GM12875 (cell line): ENCODE results near the gene TMEM270.

ENCODE experiments used
- H3K4me3 ChIP-seq: one replicate; pipeline ENCODE4 v1.5.1; 2011; ENCODE audit warnings: low read depth, low read length, control low read depth
- TF ChIP-seq, protein P1 (sequence below): IDR thresholded peaks from 2 replicates; pipeline ENCODE4 v1.5.1; 2011; ENCODE audit warnings: low read depth, mild to moderate bottlenecking, control low read depth, inconsistent platforms, low read length, moderate library complexity, borderline replicate concordance; ENCODE audit not compliant: insufficient read depth

Gene TMEM270

DNA sequence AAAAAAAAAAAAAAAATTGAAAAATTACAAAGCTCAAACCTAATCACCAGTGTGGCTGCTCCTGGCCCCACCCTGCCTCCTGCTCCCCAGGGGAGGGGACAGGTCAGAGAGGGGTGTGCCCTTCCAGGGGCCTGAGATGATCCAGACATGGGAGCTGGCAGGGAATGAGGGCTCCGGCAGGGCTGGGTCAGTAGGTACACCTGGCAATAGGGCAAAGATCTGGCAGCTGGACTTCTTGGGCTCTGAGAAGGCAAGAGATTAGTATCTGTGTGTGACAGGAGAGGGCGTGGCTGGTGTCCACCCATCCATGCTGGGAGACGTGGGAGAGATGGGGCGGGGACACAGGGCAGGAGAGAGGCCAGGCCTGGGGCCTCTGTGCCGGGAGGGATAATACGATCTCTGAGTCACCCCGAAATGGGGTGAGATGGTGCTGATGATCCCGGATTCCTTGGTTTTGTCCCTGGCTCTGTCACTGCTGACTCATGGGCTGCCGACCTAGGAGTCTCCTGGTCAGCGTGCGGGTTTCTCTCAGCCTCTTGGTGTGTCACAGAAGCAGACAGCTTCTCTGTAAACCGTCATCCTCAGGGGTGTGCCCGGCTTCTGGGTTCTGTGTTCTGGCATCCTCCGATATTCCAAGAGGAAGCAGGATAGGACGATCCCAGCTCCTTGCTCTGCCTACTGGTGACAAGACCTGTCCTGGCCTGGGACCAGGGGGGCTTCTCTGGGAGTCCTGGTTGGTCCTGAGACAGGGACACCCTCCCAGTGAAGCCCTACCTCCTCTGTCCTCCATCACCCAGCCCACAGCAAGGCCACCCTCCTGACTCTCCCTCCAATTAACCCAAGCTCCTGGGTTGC lies 38.4 kb upstream of the TMEM270 start:
- no peak overlapping the region for H3K4me3 ChIP-seq
- TF ChIP-seq, protein P1, sequence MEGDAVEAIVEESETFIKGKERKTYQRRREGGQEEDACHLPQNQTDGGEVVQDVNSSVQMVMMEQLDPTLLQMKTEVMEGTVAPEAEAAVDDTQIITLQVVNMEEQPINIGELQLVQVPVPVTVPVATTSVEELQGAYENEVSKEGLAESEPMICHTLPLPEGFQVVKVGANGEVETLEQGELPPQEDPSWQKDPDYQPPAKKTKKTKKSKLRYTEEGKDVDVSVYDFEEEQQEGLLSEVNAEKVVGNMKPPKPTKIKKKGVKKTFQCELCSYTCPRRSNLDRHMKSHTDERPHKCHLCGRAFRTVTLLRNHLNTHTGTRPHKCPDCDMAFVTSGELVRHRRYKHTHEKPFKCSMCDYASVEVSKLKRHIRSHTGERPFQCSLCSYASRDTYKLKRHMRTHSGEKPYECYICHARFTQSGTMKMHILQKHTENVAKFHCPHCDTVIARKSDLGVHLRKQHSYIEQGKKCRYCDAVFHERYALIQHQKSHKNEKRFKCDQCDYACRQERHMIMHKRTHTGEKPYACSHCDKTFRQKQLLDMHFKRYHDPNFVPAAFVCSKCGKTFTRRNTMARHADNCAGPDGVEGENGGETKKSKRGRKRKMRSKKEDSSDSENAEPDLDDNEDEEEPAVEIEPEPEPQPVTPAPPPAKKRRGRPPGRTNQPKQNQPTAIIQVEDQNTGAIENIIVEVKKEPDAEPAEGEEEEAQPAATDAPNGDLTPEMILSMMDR = no peak

GRCh38 chr7:73823257-73823656 lies 37.7 kb upstream of the TMEM270 start:
- TF ChIP-seq, protein P1 = no peak
- H3K4me3 ChIP-seq = no peak overlapping the region

DNA sequence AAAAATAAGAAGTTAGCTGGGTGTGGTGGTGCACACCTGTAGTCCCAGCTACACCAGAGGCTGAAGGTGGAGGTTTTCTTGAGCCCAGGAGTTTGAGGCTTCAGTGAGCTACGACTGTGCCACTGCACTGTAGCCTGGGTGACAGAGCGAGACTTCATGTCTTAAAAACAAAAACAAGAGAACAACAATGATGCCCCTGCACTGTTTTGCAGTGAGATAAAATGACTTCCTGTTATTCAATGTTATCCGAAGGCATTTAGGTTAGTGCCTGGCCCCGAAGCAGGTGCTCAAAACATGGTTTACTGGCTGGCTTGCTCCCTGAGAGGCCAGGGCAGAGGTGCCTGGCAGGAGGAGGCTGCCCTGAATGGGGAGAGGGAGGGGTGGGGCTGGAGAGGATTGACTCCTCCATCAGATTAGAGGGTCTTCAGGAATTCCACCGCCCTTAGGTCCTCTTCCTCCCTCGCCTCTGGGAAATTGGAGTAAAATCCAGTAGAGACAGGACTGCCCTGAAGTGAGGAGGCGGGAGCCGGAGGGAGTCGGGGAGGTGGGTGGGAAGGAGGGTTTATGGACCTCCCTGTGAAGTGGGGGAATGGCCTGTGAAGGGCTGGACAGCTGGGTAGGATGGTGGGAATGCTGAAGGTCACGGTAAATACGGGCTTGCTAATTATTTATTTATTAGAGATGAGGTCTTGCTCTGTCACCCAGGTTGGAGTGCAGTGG lies 36.9 kb upstream of the TMEM270 start:
- TF ChIP-seq, protein P1 = no peak

DNA sequence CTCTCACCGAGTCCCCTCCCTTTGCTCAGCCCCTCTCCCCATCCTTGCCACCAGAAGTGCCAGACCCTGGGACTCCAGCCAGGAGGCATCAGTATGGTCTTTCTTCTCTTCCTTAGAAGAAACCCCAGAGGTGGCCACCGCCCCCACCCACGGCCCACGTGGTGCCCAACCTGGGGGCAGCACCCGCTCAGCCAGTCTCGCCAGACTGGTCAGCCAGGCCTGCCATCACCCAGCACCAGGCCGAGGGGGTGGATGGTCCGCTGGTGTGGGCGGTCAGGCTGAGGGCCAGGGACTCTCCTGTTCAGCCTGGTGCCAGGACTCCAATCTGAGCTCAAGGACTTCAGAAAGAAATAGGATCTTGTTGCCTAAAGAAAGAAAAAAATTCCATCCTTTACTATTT lies 36.0 kb upstream of the TMEM270 start:
- TF ChIP-seq, protein P1 = no peak
- no peak overlapping the region for H3K4me3 ChIP-seq

More for the DNA sequence above, 36.9 kb upstream of the TMEM270 start:
- H3K4me3 ChIP-seq = no peak overlapping the region

DNA sequence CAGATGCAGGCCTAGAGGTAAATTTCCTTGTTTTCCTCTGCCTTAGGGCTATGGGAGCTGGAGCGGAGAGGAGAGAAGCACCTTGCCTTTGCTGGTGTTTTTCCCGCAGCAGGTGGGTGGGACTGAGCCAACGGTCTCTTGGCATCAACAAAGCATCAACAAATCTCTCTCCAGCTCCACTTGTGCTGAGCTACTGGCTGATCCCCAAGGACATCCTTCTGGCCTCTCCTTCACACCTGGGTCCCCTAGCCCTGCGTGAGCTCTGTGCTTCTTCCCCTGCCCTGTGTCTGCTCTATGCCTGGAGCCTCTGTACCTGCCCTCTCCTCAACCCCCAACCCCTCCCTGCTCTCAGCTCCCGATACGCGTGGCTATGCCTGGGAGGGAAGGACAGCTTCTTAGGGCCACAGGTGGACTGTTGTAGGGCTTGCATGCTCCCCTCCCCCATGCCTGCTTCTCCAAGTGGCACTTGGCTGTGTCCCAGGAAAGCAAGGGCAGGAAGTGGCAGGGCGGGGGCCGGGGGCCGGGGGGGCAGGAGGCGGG lies 33.3 kb upstream of the TMEM270 start:
- no peak overlapping the region for H3K4me3 ChIP-seq
- TF ChIP-seq, protein P1 = no peak

DNA sequence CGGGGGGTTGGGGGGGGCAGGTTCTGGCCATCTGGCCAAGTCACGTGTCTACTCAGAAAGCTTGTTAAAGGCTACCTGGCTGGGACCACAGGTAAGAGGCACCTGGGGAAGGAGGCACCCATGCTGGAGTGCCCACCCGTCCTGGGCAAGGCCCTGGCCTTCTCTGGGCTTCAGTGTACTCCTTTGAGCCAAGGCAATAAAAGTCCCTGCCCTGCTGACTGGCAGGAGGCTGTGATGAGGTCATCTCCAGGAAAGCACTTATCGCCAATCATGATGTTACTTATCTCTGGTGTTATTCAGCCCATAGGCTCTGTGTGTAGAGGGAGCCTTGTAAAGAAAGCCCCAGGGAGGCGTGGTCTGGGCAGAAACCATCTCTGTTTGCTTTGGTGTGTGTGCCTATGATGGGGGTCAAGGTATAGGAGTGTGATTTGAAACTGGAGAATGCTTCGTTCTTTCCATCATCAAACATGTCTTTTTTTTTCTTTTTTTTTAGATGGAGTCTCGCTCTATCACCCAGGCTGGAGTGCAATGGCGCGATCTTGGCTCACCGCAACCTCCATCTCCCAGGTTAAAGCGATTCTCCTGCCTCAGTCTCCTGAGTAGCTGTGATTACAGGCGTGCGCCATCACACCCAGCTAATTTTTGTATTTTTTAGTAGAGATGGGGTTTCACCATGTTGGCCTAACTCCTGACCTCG lies 32.7 kb upstream of the TMEM270 start:
- TF ChIP-seq, protein P1 = no peak
- H3K4me3 ChIP-seq = no peak overlapping the region
